ENCODE results near the gene DPYSL4.

DPYSL4 gene

GRCh38 chr10:132196178-132197113 is 9.7 kb downstream of the DPYSL4 start:
- DNase-seq (ENCODE audit: low read depth) = no peak

DNA sequence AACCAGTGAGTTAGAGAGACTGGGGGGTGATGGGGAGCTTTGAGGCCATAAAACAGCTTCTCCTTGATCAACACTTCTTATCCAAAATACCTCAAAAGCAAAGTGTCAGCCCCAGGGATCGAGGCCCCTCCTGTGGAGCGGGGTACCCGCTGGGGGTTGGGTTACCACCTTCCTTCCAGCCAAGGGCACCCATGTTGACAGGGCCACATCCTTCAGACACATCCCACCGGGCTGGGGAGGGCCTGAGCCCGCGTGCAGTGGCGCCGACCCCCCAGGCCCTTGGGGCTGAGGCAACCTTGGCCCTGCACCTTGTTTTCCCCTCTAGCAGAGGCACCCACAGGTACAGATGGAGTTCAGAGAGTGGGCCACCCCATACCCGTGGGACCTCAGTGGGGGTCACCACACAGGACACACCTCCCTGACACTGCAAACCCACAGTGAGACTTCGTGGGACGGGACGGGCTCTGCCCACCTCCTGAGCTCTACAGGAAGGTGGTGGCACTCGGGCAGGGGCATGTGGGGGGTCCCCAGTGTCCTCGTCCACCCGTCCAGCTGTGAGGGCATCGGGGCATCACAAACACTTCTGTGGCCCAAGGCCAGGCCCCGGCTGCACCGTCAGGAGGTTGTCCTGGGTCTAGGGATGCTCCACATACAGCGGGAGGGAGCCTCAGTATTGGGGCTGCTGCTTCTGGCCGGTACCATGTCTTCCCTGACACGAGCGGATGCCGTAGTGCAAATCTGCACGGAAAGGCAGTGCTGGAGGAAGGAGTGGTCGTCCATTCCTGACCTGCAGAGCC is 10.7 kb downstream of the DPYSL4 start:
- DNase-seq (ENCODE audit: low read depth) = no peak

DNA sequence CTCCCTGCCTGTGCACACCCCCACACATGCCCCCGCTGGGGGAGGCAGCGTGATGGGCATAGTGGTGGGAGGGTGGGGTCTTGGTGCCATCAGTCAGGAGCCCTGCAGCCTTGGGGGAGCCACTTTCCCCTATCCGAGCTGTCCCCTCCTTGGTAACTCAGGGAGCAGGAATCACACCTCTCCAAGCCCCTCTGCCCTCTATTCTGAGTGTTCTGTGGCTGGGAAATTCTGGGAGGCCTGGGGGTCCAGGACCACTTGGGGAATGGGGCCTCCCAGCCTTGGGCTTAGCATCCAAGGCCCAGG is 11.3 kb downstream of the DPYSL4 start:
- DNase-seq (ENCODE audit: low read depth) = no peak

- no peak for DNase-seq (ENCODE audit: low read depth)
These were observed 11.8 kb downstream of the DPYSL4 start for GRCh38 chr10:132198381-132199181.

- no peak for DNase-seq (ENCODE audit: low read depth)
These were observed 12.6 kb downstream of the DPYSL4 start for GRCh38 chr10:132199268-132199853.

GRCh38 chr10:132199854-132200311 is 13.1 kb downstream of the DPYSL4 start:
- no peak for DNase-seq (ENCODE audit: low read depth)

- no peak for DNase-seq (ENCODE audit: low read depth)
These were observed 13.8 kb downstream of the DPYSL4 start for GRCh38 chr10:132200344-132201110.

GRCh38 chr10:132201111-132201969 is 14.6 kb downstream of the DPYSL4 start:
- no peak for DNase-seq (ENCODE audit: low read depth)

GRCh38 chr10:132202070-132202970 is 15.6 kb downstream of the DPYSL4 start:
- DNase-seq (ENCODE audit: low read depth) = no peak

DNA sequence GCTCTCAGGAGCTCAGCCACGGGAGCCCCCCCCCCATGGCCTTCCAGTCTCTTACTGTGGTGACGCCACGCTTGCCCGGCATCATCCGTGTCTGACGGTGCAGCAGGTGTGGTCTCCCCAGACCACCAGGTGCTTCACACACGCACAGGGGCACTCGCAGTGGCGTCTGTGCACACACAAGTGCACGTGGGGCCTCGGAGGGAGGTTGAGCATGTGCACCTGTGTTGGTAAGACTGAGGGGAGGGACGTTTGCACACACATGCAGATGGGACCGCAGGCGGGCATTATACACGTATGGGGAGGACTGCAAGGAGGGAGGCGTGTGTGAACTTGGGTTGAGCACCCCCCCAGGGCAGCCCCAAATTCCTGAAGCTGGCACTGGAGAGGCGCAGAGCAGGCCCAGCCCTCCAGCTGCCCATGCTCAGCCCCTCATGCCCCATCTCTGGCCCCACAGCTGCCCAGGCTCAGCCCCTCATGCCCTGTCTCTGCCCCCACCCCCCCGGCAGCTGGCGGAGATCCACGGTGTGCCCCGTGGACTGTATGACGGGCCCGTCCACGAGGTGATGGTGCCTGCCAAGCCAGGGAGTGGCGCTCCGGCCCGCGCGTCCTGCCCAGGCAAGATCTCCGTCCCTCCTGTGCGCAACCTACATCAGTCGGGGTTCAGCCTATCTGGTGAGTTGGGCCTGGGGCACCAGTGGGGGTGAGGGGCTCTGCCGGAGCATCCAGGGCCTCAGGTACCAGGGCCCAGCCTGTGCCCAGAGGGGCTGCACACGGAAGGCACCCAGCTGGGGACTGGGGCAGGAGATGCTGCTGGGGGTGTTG is 16.7 kb downstream of the DPYSL4 start:
- DNase-seq (ENCODE audit: low read depth) = no peak

DNA sequence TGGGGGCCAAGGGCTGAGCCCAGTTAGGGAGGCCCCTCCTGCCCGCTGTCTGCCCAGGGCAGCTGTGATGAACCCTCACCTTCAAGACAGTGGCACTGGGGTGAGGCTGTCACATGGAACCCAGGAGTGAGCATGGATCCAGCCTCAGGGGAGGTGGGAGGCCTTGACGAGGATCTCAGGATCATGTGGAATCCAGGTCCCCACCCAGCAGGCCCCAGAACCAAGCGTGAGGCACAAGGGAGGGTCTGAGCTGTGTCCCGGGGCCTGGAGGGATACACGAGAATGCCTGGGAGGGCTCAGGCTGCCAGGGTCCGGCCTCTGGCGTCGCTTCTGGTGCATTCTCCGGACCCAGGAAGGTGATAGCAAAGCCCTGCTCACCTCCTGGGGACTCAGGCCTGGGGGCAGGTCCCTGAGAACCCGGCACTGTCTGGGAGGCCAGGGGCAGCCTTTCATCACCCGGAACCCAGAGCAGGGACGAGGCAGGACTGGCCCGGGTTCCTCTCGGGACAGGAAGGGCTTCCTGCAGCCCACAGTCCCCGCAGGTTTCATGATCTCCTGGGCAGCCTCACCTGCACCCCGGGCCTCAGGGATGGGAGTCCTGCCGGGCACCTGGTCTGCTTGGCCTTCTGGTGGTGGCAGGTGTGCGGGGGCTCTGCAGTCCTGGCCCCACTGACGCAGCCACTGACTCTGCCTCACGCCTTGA is 17.5 kb downstream of the DPYSL4 start:
- no peak for DNase-seq (ENCODE audit: low read depth)

GRCh38 chr10:132204781-132205473 is 18.2 kb downstream of the DPYSL4 start:
- no peak for DNase-seq (ENCODE audit: low read depth)

DNA sequence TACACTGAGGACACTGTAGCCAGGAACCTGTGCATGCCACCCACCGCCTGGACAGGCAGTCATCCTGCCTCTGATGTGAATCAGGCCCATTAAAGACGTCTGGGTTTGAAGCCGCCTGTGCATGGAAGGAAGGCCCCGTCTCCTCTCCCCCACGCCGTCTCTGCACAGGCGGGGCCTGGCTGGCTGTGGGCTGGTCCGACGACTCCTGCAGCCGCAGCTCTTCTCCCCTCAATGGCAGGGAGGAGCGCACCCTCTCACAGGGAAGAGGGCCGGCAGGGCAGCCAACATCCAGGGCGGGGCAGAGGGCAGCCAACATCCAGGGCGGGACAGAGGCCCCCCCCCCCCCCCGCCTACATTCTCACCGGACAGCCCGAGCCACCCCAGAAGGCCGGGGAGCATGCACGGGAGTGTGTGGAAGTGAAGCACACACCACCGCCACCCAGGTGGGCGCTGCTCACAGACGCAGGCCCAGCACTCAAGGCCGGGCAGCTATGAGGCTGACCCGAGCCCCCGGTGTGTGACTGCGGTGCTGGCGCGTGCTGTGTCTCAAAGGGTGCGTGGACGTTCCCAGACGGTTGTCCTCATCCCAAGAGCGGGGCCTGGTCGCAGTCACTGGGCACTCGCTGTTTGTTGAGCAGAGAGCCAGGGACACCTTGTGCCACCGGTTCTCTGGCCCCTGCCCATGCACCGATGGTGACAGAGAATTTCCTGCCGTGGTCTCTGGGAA is 19.1 kb downstream of the DPYSL4 start:
- DNase-seq (ENCODE audit: low read depth) = no peak

- DNase-seq (ENCODE audit: low read depth) = no peak
These were observed 19.6 kb downstream of the DPYSL4 start for GRCh38 chr10:132206377-132206745.

DNA sequence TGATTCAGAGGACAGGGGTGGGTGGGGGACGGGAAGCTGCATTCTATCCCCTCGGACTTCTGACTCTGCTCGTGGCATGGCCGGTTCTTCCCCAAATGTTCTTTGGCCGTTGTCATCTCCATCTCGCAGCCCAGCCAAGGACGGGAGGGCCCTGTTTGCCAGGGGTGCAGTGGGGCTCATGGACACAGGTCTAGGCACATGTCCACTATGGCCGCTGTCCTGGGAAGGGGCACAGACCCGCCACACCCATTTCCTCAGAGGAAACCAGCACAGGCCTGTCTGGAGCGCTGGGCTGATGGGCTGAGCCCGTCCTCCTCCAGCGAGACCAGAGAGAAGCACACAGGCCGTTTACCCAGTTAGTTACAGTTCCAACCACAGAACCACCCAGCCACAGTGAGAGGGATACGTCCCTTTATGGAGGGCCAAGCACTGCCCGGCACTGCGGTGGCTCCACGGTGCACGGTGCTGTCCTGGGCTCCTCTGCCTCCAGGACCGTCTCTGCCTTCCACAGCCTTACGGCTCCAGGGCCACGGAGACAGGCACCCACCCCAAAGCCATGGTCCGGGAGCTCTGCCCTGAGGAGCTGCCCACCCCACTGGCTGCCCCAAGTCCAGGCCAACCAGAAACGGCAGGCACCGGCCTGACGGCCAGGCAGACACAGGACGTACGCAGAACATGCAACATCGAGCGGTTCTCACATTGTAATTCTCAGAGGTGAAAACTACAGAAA is 20.2 kb downstream of the DPYSL4 start:
- DNase-seq (ENCODE audit: low read depth) = no peak

Data from iris pigment epithelial cell (primary cell).